Activated naive CD8-positive, alpha-beta T cell treated with anti-CD3 and anti-CD28 coated beads for 36 hours (primary cell): ENCODE measurements around the gene CEACAM16. TPM values are rescaled to one million over a fixed set of nuclear protein-coding genes. Genes with fewer than 3 reads are reported as not detected.

Experiments
- DNase-seq: peaks from one replicate; pipeline ENCODE4 v3.0.0; 2021
- H3K27ac Mint-ChIP-seq: one replicate; pipeline ENCODE4 v1.8.0; 2022; ENCODE audit warnings: mild to moderate bottlenecking, moderate library complexity, mixed read lengths
- H3K27me3 Mint-ChIP-seq: one replicate; pipeline ENCODE4 v1.8.0; 2022; ENCODE audit warnings: mild to moderate bottlenecking, mixed read lengths
- H3K36me3 Mint-ChIP-seq: one replicate; pipeline ENCODE4 v1.8.0; 2021; ENCODE audit warnings: mild to moderate bottlenecking, mixed read lengths
- H3K4me1 Mint-ChIP-seq: one replicate; pipeline ENCODE4 v1.8.0; 2021; ENCODE audit warnings: mixed read lengths
- H3K4me3 Mint-ChIP-seq: one replicate; pipeline ENCODE4 v1.8.0; 2022; ENCODE audit warnings: mild to moderate bottlenecking, moderate library complexity, mixed read lengths
- H3K9me3 Mint-ChIP-seq: one replicate; pipeline ENCODE4 v1.8.0; 2022; ENCODE audit warnings: mixed read lengths
- total RNA-seq, 2 experiments: library from RNA; stranded (reverse); gene quantifications; one replicate each; pipeline ENCODE4 v1.2.3, GENCODE V29; 2021

Gene CEACAM16
- total RNA-seq, 2 experiments from 2014 or later, result not detected

DNA sequence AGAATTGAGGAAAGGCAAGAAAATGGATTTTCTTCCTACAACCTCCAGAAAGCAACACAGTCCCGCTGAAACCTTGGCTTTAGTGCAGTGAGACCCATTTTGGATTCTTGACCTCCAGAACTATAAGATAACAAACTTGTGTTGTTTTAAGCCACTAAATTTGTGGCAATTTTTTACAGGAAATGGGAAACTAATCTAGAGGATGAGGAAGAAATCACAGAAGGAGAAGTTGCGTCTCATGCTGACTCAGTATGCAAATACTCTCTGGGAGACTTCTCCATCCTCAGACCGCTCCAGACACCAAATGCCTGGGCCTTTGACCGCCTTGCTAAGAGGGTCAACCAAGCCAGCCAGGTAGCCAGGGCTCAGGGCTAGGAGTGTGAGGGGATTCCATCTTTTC lies 13.1 kb upstream of the CEACAM16 start:
- Mint-ChIP-seq H3K4me1 (peaks cover 21% of the 10 kb centered on the region), H3K36me3 (peaks cover 6% of the 10 kb centered on the region), H3K4me3 (no peak overlapping the region), H3K27ac (no peak overlapping the region), H3K27me3 (peaks cover 20% of the 10 kb centered on the region), H3K9me3 (no peaks in the 10 kb centered on the region)
- DNase-seq, result no peak

GRCh38 chr19:44686896-44687295 lies 12.1 kb upstream of the CEACAM16 start:
- Mint-ChIP-seq H3K4me3 (no peak overlapping the region), H3K27me3 (peaks cover 20% of the 10 kb centered on the region), H3K36me3 (peaks cover 6% of the 10 kb centered on the region), H3K4me1 (peaks cover 25% of the 10 kb centered on the region), H3K9me3 (no peaks in the 10 kb centered on the region), H3K27ac (no peak overlapping the region)
- DNase-seq, result no peak

DNA sequence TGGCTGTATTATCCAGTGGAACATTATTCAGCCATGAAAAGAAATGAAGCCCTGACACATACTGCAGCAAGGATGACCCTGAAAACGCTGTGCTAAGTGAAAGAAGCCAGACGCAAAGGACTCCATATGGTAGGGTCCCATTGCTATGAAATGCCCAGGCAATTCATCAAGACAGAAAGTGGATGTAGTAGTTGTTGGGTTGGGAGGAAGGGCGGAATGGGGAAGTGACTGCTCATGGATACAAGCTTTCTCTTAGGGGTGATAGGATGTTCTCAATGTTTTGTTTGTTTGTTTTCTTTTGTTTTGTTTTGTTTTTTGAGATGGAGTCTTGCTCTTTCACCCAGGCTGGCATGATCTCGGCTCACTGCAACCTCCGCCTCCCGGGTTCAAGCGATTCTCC lies 11.1 kb upstream of the CEACAM16 start:
- Mint-ChIP-seq H3K36me3 (peaks cover 6% of the 10 kb centered on the region), H3K27ac (no peak overlapping the region), H3K4me1 (peaks cover 34% of the 10 kb centered on the region), H3K27me3 (peaks cover 20% of the 10 kb centered on the region), H3K9me3 (no peaks in the 10 kb centered on the region), H3K4me3 (no peak overlapping the region)
- DNase-seq, result no peak

DNA sequence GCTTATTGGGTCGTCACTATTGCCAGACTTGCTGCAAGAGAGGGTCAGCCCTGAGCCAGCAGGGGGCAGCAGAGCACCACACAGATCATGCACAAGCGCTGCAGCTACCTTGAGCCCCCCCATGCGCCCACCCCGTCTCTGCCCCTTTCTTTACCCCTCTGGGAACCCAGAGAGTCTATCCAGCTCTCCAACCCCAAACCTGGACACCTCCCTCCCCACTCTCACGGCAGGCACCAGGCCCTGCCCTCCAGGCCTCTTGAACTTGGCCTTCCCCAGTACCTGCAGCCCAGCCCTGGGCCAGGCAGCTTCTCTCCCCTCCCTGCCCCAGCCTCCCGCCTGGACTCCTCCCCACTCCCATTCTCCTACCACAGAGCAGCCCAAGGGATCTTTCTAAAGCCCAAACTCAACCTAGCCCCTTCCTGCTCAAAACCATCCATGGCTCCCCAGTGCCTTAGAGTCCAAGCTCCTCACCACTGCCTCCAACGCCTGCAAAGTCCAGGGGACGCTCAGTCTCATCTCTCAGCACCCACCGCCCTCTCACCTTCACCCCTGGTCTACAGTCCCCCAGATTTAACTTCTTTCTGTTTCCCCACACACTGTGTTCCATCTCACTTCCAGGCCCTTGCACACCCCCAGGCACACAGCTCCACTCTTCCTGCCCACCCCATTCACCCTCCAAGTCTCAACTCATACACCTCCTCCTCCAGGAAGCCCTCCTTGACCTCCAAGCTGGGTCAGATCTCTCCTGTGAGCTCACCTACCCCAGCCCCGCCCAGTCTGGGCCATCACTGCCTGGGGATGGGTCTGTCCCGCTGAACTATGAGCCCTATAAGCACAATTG lies 9.4 kb upstream of the CEACAM16 start:
- no peak overlapping the region for H3K27ac Mint-ChIP-seq
- no peak overlapping the region for H3K4me3 Mint-ChIP-seq
- H3K27me3 Mint-ChIP-seq, result peaks cover 20% of the 10 kb centered on the region

DNA sequence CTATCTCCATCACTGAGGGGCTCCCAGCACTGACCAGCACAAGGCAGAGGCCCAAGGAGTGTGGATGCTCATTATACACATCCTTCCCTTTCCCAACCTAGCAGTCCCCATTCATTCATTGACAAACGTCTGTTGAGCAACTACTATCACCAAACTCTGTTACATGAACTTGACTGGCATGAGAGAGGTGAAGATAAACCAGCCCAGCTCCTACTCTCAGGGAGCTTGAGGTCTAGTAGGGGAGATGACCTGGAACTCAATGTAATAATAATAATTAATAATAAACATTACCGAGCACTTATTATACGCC lies 8.9 kb upstream of the CEACAM16 start:
- peaks cover 31% of the 10 kb centered on the region for H3K4me1 Mint-ChIP-seq
- no peak for DNase-seq
- H3K27me3 Mint-ChIP-seq, result peaks cover 18% of the 10 kb centered on the region
- H3K9me3 Mint-ChIP-seq, result no peaks in the 10 kb centered on the region
- H3K36me3 Mint-ChIP-seq, result peaks cover 2% of the 10 kb centered on the region
- no peak overlapping the region for H3K27ac Mint-ChIP-seq
- no peak overlapping the region for H3K4me3 Mint-ChIP-seq

More for the DNA sequence above, 9.4 kb upstream of the CEACAM16 start:
- Mint-ChIP-seq H3K4me1 (peaks cover 35% of the 10 kb centered on the region), H3K36me3 (peaks cover 2% of the 10 kb centered on the region), H3K9me3 (no peaks in the 10 kb centered on the region)
- DNase-seq, result peak; percentile 76

DNA sequence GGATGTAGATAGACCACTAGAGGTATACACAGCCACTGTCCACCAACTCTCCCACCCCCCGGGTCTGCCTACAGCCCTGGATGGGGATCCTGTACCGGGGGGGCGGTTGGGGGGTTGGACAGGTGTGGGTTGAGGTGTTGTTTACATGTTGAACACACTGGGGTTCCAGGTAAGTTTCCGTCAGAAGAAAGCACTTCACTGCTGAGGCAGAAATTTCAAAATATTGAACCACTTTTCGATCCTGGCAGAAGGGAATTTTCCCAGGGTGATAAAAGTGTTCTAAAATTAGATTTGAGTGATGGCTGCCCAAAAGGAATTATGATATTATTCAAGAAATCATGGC lies 6.6 kb upstream of the CEACAM16 start:
- Mint-ChIP-seq H3K27me3 (peaks cover 9% of the 10 kb centered on the region), H3K4me1 (peaks cover 30% of the 10 kb centered on the region), H3K27ac (peak overlapping the region; percentile 80), H3K9me3 (no peaks in the 10 kb centered on the region), H3K4me3 (peak overlapping the region; percentile 70), H3K36me3 (no peaks in the 10 kb centered on the region)
- DNase-seq, result no peak

- H3K27ac Mint-ChIP-seq, result no peak overlapping the region
Observed at GRCh38 chr19:44694184-44694579, 4.8 kb upstream of the CEACAM16 start.

GRCh38 chr19:44696939-44697669 lies 1.8 kb upstream of the CEACAM16 start:
- no peak for DNase-seq
- no peaks in the 10 kb centered on the region for H3K27me3 Mint-ChIP-seq
- H3K4me1 Mint-ChIP-seq, result peaks cover 18% of the 10 kb centered on the region
- H3K27ac Mint-ChIP-seq, result no peak overlapping the region
- H3K9me3 Mint-ChIP-seq, result no peaks in the 10 kb centered on the region
- no peaks in the 10 kb centered on the region for H3K36me3 Mint-ChIP-seq
- H3K4me3 Mint-ChIP-seq, result no peak overlapping the region

More at GRCh38 chr19:44694184-44694579, 4.8 kb upstream of the CEACAM16 start:
- H3K4me3 Mint-ChIP-seq, result no peak overlapping the region
- H3K36me3 Mint-ChIP-seq, result no peaks in the 10 kb centered on the region
- H3K27me3 Mint-ChIP-seq, result no peaks in the 10 kb centered on the region
- DNase-seq, result peak; percentile 31
- H3K9me3 Mint-ChIP-seq, result no peaks in the 10 kb centered on the region
- peaks cover 30% of the 10 kb centered on the region for H3K4me1 Mint-ChIP-seq

DNA sequence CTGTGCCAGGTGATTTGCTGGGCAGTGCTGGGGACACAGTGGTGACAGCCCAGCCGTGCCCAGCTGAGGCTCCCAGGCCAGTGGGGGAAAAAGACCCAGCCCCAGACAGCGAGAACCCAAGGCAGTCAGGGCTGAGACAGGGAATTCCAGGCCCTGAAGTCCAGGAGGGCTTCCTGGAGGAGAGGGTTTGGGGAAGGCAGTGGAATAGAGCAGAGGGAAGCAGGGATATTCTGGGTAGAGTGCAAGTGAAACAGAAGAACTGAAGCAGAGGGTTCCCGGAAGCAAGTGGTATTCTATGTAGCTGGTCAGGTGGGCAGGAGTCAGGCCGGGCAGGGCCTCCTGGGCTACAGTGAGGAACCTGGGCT lies 1.3 kb upstream of the CEACAM16 start:
- no peaks in the 10 kb centered on the region for H3K9me3 Mint-ChIP-seq
- no peaks in the 10 kb centered on the region for H3K27me3 Mint-ChIP-seq
- DNase-seq, result no peak
- no peaks in the 10 kb centered on the region for H3K36me3 Mint-ChIP-seq
- H3K4me3 Mint-ChIP-seq, result no peak overlapping the region
- peaks cover 14% of the 10 kb centered on the region for H3K4me1 Mint-ChIP-seq
- H3K27ac Mint-ChIP-seq, result no peak overlapping the region

- Mint-ChIP-seq H3K36me3 (no peaks in the 10 kb centered on the region), H3K27ac (no peak overlapping the region), H3K4me3 (no peak overlapping the region), H3K27me3 (peaks cover 3% of the 10 kb centered on the region), H3K9me3 (no peaks in the 10 kb centered on the region), H3K4me1 (peaks cover 7% of the 10 kb centered on the region)
- DNase-seq, result no peak
Observed at GRCh38 chr19:44700547-44700946, 1.6 kb downstream of the CEACAM16 start.

DNA sequence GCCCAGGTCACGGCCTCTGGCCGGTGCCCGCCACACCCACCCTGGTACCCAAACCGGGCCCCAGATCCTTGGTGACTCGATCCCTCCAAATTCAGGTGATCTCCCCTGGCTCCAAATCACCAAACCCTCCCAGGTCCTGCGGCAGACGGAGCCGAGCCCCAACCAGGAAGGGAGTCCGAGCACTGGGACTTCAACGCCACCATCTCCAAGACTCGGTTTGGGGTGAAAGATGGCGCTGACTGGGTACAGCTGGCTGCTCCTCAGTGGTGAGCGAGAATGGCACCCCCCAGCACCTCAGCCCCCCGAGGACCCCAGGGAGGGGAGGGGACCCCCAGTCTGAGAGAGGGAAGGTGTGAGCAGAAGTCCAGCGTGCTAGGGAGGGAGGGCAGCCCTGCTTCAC lies 2.3 kb downstream of the CEACAM16 start:
- Mint-ChIP-seq H3K9me3 (no peaks in the 10 kb centered on the region), H3K27me3 (peaks cover 3% of the 10 kb centered on the region), H3K27ac (no peak overlapping the region), H3K36me3 (no peaks in the 10 kb centered on the region), H3K4me3 (no peak overlapping the region), H3K4me1 (peaks cover 7% of the 10 kb centered on the region)
- DNase-seq, result no peak

- Mint-ChIP-seq H3K4me1 (peaks cover 2% of the 10 kb centered on the region), H3K4me3 (no peak overlapping the region), H3K9me3 (no peaks in the 10 kb centered on the region), H3K27ac (no peak overlapping the region), H3K36me3 (no peaks in the 10 kb centered on the region), H3K27me3 (peaks cover 3% of the 10 kb centered on the region)
- DNase-seq, result no peak
Observed at GRCh38 chr19:44702551-44703176, 3.7 kb downstream of the CEACAM16 start.

GRCh38 chr19:44703336-44704078 lies 4.6 kb downstream of the CEACAM16 start:
- H3K36me3 Mint-ChIP-seq, result no peaks in the 10 kb centered on the region
- no peak overlapping the region for H3K4me3 Mint-ChIP-seq
- no peak overlapping the region for H3K27ac Mint-ChIP-seq
- no peaks in the 10 kb centered on the region for H3K4me1 Mint-ChIP-seq
- no peak for DNase-seq
- H3K9me3 Mint-ChIP-seq, result no peaks in the 10 kb centered on the region
- peaks cover 3% of the 10 kb centered on the region for H3K27me3 Mint-ChIP-seq

- H3K9me3 Mint-ChIP-seq, result no peaks in the 10 kb centered on the region
- H3K27me3 Mint-ChIP-seq, result peaks cover 3% of the 10 kb centered on the region
- DNase-seq, result no peak
- no peaks in the 10 kb centered on the region for H3K36me3 Mint-ChIP-seq
- H3K27ac Mint-ChIP-seq, result no peak overlapping the region
- no peaks in the 10 kb centered on the region for H3K4me1 Mint-ChIP-seq
- H3K4me3 Mint-ChIP-seq, result no peak overlapping the region
Observed at GRCh38 chr19:44704982-44705381, 6.0 kb downstream of the CEACAM16 start.

DNA sequence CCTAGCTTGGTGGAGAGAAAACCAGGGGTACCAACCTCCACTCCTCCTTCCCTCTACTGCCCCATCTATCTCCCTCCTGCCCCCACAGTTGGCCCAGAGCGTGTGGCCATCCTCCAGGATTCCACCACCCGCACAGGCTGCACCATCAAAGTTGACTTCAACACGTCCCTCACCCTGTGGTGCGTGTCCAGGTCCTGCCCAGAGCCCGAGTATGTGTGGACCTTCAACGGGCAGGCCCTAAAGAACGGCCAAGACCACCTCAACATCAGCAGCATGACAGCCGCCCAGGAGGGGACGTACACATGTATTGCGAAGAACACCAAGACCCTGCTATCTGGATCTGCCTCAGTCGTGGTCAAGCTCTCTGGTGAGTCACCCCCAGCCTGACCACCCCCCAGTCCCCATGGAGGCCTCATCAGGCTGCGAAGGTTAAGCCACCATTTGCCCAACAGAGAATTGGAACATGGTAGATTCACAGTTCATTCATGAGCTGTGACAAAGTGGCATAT lies 6.6 kb downstream of the CEACAM16 start:
- Mint-ChIP-seq H3K36me3 (no peaks in the 10 kb centered on the region), H3K27me3 (peaks cover 3% of the 10 kb centered on the region), H3K27ac (no peak overlapping the region), H3K9me3 (no peaks in the 10 kb centered on the region), H3K4me3 (no peak overlapping the region), H3K4me1 (peaks cover 2% of the 10 kb centered on the region)
- DNase-seq, result no peak
